Stimulated activated CD4-positive, alpha-beta T cell treated with anti-CD3 and anti-CD28 coated beads, Interleukin-15, amount 100 ng/mL, for 24 hours (primary cell): ENCODE measurements around the gene ANKRD17.

Experiments
- DNase-seq: peaks from one replicate; pipeline ENCODE4 v3.0.0-alpha.2; 2020

The ANKRD17 gene

DNA sequence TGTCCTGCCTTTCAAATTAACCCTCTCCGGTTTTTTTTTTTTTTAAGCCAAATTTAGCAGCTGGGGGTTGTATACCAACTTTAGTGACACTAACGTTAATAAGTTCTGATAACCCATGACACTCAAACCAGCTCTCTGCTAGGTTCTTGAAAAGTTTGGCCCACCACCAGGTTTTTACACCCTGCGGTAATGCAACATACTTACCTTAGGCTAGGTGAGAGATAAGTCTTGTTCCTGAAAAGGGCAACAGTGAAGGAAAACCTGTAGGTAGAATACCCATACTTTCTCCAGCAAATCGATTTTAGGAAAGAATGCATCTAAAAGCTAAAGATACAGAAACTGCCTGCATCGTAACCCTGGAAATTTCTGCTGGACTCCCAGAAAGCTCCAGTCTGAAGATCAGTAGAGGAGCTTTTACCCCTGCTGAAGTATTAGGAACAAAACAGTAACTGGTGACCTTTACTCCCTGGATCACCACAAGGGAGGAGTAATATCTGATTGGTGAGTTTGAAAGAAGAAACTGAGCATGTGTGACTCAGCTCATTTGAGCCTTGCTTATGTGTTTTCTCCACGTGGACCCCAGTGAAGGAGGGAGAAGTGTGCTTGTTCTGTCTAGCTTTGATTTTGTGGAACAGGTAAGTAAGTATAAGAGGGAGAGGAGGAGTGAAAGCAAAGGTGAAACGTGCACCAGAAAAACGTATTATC, 154.6 kb downstream of the ANKRD17 start:
- DNase-seq, result no peak

DNA sequence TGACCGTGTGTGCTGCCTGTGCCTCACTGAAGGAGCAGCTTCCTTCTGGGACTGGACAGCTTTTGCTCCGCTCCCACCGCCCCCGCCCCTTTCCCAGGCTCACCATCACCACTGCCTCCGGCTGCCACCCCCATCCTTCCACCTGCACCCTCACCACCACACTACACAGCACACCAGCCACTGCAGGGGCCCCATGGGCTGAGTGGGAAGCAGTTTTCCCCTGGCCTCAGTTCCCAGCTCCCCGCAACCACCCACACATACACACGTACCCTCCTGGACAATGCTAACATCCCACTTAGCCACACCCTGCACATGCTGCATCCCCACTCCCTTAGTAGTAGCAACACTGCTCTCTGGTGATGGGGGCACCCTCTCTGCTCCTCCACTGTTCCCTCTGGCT, 159.5 kb downstream of the ANKRD17 start:
- no peak for DNase-seq

DNA sequence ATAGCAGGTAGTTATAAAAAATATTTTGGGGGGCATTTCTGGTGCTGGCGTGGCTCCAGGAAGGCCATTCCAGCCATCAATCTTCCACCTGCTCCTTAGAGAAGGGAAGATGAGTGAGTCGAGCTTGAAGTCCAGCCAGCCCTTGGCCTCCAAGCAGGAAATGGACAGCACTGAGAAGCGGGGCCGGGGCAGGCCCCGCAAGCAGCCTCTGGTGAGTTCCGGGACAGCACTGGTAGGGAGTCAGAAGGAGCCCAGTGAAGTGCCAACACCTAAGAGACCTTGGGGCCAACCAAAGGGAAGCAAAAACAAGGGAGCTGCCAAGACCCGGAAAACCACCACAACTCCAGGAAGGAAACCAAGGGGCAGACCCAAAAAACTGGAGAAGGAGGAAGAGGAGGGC, 159.9 kb downstream of the ANKRD17 start:
- DNase-seq, result no peak

DNA sequence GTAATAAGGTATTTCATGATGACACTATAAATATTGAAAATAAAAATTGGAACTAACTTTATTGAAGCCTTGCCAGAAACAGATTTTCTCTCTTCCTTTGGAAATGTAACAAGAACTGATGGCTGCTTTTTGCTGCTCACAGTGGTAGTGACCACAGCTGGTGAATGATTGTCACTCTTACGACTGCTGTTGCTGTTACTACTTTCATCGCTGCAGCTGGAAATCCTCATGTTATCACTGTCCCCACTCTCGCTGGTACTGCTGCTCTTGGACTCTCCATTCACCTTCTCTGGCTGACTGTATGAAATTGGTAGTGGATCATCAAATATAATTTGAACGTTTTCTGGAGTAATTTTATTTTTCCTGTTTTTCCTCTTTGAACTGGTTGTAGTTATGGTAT, 160.6 kb downstream of the ANKRD17 start:
- DNase-seq, result no peak

DNA sequence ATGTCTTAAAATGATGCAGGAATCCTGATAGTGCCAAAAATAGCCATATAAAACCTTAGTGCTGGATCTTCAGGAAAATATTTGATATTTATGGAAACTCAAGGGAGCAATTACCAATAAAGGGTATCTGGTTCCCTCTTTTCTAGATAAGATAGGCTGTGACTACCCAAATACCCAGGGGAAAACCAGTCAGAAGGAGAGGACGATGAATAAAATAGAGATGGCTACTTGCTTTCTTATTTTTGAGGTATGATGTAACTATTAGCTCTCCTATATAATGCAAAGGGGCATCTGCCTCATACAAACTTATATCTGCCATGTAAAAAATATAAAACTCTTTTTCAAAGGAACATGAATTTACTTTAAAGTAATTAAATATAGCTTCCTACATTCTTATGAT, 165.7 kb downstream of the ANKRD17 start:
- DNase-seq, result no peak

DNA sequence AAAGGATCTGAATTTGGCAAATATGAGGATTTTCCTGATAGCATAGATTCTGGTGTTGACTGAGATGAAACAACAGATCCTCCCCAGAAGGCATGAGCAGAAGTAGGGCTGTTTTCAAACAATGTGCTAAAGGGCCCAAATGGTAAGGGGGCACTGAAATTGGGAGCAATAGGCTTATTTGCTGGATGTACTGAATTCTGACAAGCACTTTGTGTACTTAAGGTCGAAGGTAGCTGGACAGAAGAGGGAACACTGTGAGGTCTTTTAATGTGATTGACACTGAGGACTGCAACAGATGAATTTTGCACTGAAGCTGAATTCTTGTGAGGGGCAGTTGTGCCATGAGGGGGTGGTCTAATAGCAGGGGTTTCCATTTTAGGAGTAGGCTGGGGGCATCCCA, 167.9 kb downstream of the ANKRD17 start:
- no peak for DNase-seq

DNA sequence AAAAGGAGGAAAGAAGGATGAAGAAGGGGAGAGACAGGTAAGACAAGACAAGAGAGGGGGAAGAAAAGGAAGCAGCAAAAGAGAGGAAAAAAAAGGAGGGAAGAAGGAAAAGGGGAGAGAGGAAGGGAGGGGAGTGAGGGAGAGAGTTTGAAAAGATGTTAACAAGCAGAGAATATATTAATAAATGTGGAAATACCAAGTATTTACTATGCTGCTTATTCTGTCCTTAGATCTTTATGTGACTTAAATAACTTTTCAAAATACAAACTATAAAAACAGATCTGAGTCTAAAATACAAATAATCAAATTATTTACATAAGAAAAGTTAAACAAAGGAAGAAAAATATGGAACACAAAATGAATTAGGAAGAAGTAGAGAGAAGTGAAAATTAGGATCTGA, 170.7 kb downstream of the ANKRD17 start:
- DNase-seq, result no peak

DNA sequence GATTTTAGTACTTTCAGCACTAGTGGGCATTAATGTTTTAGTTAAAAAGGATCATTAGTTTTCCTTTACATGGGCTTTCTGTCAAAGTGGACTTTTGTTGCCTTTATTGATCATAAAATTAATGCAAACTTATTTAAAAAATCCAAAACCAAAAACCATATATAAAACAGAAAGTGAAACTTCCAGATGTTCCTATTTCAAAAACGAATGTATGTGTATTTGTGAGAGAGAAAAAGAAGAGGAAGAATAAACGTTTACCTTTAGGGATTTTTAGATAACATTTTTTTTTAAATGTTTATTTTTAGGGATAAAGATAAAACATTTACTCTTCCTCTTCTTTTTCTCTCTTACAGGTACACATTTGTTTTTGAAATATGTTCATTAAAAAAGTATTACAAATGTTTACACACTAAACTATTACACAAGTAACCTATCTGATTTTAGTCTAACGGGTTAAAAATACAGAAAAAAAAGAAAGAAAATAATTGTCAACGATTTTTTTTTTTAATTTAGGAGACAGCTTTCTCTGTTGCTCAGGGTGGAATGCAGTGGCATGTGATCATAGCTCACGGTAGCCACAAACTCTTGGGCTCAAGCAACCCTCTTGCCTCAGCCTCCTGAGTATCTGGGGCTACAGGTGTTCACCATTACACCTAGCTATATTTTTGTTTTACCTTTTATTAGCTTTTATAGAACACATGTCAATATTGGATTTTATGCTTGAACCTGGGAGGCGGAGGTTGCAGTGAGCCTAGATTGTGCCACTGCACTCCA, 172.3 kb downstream of the ANKRD17 start:
- DNase-seq, result no peak

DNA sequence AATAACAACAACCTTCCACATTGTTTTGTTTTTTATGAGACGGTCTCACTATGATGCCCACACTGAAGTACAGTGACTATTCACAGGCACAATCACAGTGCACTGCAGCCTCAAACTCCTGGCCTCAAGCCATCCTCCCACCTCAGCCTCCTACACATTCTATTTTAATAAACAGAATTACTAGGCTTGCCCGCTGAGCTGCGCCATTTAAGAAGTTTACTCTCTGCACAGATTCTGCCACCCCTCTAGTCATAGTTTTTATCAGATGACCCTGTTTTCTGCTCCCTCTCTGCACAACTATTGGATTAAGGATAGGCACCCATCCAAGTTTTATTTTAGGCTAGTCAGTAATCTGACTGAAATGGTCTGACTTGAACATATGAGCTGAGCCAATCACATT, 177.8 kb downstream of the ANKRD17 start:
- no peak for DNase-seq

DNA sequence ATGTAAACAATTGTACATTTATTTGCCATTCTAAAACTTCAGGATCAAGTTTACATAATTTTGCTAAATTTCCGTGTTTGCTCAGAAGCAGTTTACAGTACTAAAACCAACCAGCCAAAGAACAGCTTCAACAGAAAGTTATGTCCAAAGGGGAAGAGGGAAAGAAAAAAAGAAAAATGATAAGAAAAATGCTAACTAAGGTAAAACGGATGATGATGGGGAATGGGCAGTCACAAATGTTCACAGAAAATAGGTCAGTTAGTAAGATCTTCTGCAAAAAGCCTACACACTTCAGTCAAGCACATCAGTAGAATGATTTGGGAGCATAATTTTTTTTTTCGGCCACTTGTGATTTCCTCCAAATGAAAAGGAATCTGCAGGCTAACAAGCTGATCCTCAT, 182.8 kb downstream of the ANKRD17 start:
- no peak for DNase-seq

DNA sequence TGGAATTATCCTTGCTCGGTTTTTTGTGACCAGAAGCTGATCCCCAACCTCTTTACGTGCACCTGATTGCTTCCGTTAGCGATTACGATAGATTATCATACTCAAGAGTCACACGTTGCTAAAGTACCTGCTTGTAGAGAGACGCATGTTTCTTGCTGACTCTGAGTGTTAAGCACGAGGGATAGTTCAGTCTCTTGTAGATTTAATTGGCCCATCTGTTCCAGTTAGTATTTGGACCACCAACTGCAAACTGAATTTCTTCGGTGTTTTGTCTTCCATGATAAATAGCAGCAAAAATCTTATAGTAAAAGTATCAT, 188.6 kb downstream of the ANKRD17 start:
- DNase-seq, result no peak

DNA sequence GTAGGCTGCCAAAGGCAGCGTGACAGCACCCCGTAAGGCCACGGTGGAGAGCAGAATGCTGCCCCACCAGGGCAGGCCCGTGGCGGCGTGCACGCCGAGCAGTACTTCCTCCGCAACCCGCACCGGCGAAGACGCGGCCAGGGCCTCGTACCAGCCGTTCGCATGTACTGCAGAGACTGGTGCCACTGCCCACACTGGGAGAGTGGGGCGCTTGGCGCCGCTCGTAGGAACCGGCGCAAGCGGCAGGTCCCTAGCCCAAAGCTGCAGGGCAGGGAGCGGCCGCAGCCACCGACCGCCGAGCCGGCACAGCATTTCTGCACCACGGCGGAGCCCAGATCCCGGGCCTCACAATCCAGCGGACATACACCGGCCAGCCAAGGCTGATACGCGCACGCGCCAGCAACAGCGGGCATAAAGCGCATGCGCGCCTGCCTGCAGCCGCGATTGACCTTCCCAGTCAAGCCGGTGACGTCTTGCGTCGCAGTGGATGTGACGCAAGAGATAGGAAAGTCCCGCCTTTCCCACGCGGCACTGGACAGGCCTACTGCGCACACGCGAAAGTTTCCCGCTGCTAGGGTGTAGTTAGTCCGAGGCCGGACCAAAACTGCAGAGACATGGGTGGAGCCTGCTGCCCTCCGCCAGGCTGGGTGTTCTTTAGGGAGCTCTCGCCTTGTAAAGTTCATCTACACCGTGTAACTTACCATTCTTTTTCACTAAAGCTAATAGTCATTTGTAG, 189.1 kb downstream of the ANKRD17 start, which contains the start of gene COX18:
Gene COX18 (minus strand): TSS at position 379 of the 736 bp plus-strand sequence. CDS start 67 bp downstream, at position 312.
- peak; percentile 96 for DNase-seq

DNA sequence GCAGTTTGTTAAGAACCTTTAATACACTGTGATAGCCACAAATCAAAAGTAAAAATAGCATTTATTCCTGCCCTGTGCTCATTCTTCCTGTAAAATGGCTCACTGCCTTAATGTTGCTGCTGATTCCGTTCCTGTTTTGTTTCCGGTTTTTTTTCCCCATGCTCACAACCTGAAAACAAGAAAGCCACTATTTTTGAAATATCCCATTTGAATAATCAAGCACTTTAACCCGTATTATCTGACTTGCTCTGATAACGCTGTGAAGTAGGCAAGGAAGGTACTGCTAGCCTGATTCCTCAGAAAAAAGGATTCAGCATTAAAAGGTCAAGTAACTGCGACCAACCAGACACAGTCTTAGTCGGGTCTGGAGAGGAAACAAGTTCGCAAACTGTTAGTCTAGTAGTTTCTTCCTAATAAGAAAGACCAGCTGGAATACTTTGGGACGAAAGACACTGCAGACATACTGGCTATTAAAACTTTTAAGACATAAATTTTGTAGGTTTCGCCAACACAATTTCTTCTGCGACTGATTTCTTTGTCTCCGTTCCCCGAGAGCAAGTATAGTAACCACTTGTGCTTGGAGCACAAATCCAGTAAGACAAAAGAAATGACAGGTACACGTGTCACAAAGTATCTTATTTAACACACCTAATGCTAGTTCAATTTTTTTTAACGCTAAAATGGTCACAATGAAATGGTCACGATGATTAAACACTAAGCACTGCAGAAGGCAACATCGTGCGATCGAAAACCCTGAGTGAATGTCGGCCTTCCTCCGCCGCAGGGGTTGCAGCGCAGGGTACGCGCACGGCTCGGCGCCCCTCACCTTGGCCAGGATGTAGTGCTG, 189.9 kb downstream of the ANKRD17 start:
- DNase-seq, result no peak

DNA sequence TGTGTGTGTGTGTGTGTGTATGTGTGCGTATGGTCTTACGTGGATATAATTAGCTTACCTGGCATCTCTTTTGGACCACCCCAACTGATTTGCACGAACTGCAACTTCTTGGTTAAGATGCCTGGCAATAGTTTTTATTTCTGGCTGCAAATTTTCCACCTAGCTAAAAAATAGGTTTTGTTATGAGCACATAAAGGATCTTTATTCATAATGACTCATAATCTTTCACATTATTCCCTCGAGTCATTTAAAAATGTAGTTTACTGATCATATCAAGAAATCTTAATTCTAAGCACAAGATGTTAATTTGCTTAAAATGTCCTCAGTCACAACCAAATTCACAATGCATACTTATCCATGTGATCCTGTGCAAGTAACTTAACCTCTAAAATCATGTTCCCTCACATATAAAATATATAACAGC, 190.6 kb downstream of the ANKRD17 start:
- DNase-seq, result peak; percentile 50

DNA sequence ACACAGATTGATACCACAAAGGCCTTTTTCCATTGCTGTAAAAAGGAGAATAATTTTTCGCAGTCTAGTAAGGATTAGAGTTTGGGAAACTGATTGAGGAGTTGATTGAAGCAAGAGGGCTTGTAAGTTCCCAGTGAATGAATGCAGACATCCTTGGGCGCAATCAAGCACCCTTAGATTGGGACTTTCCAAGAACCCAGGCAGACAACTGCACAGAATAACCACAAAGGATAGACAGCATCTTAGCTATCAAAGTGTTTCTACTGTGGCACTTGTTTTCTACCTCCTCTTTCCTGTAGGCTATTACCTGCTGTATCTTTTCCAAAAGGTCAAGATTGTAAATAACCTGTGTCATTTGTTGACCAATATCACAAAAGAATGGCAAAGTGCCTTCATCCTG, 191.7 kb downstream of the ANKRD17 start:
- peak; percentile 26 for DNase-seq

DNA sequence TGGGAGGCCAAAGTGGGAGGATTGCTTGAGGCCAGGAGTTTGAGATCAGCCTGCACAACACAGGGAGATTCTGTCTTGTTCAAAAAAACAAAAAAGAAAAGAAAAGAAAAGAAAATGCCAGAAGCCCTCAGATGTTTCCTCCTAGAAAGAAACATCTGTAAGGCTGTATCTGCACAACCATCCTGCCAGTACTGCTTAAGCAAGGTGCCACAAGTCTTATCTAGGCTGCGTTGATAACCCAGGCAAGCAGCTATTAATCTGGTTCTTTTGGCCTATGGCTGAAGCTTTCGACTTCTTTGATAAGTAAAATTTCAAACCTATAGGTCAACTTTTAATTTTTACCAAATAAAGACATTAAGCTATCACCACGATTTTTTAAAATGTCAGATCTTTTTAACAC, 192.2 kb downstream of the ANKRD17 start:
- no peak for DNase-seq

DNA sequence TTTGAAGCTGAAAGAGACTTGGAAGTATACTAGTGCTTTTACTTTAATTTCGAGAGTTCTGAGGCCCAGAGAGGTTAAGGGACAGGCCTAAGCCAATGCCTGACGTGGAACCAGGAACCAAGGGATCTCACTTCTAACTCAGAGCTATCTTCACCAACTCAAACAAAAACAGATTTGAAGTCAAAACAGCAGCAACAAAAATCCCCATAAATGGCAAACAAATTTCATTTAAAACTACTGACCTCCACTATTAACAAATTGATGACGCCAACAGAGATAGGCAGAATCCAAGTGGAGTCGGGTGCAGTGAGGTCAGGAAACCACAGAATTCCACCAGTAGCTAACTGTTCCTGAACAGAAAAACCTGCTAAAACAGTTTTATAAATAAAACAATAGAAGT, 194.1 kb downstream of the ANKRD17 start:
- DNase-seq, result no peak

DNA sequence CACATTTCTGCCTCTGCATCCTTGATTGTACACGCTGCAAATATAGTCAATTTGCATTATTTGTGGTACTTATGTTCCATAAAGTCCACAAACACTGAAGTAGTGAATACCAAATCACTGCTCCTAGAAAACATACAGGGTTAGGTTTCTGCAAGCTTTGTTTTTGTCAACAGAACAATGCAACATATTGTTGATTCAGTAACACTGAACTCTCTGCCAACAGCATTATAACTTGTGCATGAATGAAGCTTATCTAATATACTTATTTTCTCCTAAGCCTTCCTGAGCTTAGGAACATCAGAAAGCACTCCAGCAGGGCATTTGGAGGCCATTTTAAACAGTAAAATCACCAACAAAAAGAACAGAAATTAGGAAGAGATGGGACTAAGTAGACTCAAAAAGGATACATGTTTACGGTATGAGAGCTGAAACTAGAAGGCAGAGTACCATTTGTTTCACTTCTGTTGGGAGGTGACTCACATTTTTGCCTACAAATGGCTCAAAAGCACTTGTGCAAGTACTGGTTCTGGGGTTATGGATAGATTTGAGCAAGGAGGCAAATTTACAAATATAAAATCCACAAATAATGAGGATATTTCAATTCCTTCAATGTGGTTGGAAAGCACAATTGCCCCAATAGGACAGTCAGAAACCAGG, 203.2 kb downstream of the ANKRD17 start:
- DNase-seq, result no peak

DNA sequence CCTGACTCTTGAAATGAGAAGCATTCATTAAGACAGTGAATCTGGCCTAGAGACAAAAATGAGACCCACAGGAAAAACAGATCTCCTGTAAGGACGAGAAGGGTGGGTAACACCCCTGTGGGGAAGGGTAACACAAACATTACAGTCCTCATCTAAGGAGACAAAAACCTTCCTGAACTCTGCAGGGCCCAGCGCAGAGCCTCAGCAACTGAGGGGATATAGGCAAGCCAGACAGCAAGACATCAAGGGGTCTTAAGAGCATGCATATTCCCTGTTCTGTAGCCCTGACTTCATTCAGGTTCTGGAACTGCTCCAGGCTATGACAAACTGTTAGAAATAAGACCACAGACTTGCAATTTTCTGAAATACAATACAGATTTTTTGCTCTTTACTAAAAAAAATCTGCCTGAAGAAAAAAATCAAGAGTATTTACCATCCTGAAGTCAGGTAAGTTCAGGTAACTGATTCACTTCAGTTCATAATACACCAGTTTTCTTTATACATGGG, 204.6 kb downstream of the ANKRD17 start:
- no peak for DNase-seq

DNA sequence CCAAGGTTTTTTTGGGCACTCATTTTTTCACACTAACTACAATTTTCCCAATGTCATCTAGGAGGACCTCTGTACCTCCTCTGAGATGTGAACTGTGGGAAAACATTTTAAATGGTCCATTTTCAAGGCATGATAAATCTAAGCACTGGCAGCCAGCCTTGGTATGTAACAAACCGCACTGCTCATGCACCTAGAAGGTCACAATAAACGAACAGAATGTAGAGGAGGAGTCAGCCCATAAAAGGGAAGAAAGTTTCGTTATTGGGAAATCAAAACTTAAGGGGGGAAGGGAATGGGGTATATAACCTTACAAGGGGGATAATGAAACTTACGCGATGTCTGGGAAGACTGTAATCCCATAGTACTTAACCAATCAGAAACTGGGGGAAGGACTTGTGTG, 205.5 kb downstream of the ANKRD17 start:
- DNase-seq, result no peak

DNA sequence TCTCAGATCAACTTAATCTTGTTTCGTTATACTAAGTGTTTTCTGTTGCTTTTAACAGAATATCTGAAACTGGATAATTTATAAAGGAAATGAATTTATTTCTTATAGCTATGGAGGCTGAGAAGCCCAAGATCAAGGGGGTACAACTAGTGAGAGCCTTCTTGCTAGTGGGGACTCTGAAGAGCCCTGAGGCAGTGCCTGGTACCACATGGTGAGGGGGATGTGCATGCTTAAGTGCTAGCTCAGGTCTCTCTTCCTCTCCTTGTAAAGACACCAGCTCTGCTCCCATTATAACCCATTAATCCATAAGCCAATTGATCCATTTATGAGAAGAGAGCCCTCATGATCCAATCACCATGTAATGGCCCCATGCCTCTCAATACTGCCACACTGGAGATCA, 207.0 kb downstream of the ANKRD17 start:
- no peak for DNase-seq

DNA sequence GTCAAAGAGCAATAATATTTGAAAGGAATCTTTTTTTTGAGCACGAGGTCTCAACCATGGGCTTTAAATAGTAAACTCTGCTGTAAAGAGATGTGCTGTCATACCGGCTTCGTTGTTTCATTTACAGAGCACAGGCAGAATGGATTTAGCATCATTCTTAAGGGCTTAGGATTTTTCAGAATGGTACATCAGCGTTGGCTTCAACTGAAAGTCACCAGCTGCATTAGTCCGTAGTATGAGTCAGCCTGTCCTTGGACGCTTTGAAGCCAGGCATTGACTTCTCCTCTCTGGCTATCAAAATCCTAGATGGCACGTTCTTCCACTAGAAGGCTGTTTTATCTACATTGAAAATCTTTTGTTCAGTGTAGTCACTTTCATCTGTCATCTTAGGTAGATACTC, 212.7 kb downstream of the ANKRD17 start:
- no peak for DNase-seq
